ENCODE results near the gene EPB41. TPM values are rescaled to one million over a fixed set of nuclear protein-coding genes. Genes with fewer than 3 reads are reported as not detected.

EPB41 gene
- total and polyA plus RNA-seq, 9 of the 15 experiments (the other 6 are each of a cell fraction or from before 2014, with no cell fraction given): 3.7 to 213 (median 141) TPM

GRCh38 chr1:28902738-28903137, 11.6 kb upstream of the EPB41 start (continued):
- TF ChIP-seq ZNF695 (CRISPR knock-in tag; IDR thresholded peaks at IDR 0.05) (no peak), BRD4 (IDR thresholded peaks at IDR 0.05) (no peak), SUPT5H (IDR thresholded peaks at IDR 0.05) (no peak), ZBTB40 (IDR thresholded peaks at IDR 0.05) (no peak), ZBTB40 (CRISPR knock-in tag; IDR thresholded peaks at IDR 0.05) (no peak), HDAC1 (IDR thresholded peaks at IDR 0.05) (peak; percentile 83 to 84), ZNF592 (IDR thresholded peaks at IDR 0.05) (peak; percentile 75), ZNF140 (CRISPR knock-in tag; IDR thresholded peaks at IDR 0.05) (no peak), ZNF668 (CRISPR knock-in tag; IDR thresholded peaks at IDR 0.05) (no peak), SAFB2 (IDR thresholded peaks at IDR 0.05; ENCODE audit: borderline replicate concordance, low read depth, low read length, severe bottlenecking) (no peak), ZBTB34 (CRISPR knock-in tag; IDR thresholded peaks at IDR 0.05) (no peak), RBM25 (IDR thresholded peaks at IDR 0.05; ENCODE audit: low read depth, low read length, severe bottlenecking) (peak; percentile 91), ZNF253 (CRISPR knock-in tag; conservative IDR thresholded peaks at IDR 0.05) (no peak), TRIM28 (IDR thresholded peaks at IDR 0.05) (no peak), TAL1 (IDR thresholded peaks at IDR 0.05) (peak; percentile 85), CBFB (CRISPR knock-in tag; IDR thresholded peaks at IDR 0.05) (no peak)
